GM19240 (cell line): ENCODE results near the gene MAP7D2.

ENCODE experiments used
- DNase-seq: peaks from one replicate; pipeline ENCODE4 v3.0.0; 2011; ENCODE audit warnings: low spot score; ENCODE audit not compliant: insufficient read length

Gene MAP7D2

GRCh38 chrX:20046223-20046622 is 70.5 kb downstream of the MAP7D2 start:
- no peak for DNase-seq

GRCh38 chrX:20042221-20042620 is 74.5 kb downstream of the MAP7D2 start:
- no peak for DNase-seq

- no peak for DNase-seq
Observed at GRCh38 chrX:20038966-20039365, 77.7 kb downstream of the MAP7D2 start.

GRCh38 chrX:20037186-20037585 is 79.5 kb downstream of the MAP7D2 start:
- no peak for DNase-seq

GRCh38 chrX:20032201-20032600 is 84.5 kb downstream of the MAP7D2 start:
- no peak for DNase-seq

GRCh38 chrX:20029728-20030127 is 87.0 kb downstream of the MAP7D2 start:
- DNase-seq: no peak

GRCh38 chrX:20028588-20028987 is 88.1 kb downstream of the MAP7D2 start:
- no peak for DNase-seq

- no peak for DNase-seq
Observed at GRCh38 chrX:20026278-20026677, 90.4 kb downstream of the MAP7D2 start.

- DNase-seq: no peak
Observed at GRCh38 chrX:20019672-20020365, 96.9 kb downstream of the MAP7D2 start.

GRCh38 chrX:20016616-20016945 is 100.1 kb downstream of the MAP7D2 start:
- DNase-seq: no peak

- no peak for DNase-seq
Observed at GRCh38 chrX:20015945-20016615, 100.6 kb downstream of the MAP7D2 start.

- DNase-seq: no peak
Observed at GRCh38 chrX:20015422-20015821, 101.3 kb downstream of the MAP7D2 start.

- no peak for DNase-seq
Observed at GRCh38 chrX:20011608-20012007, 105.1 kb downstream of the MAP7D2 start.

GRCh38 chrX:20007962-20008622 is 108.6 kb downstream of the MAP7D2 start:
- no peak for DNase-seq

GRCh38 chrX:20005883-20006282 is 110.8 kb downstream of the MAP7D2 start:
- no peak for DNase-seq

- no peak for DNase-seq
Observed at GRCh38 chrX:20001588-20001987, 115.1 kb downstream of the MAP7D2 start.

- no peak for DNase-seq
Observed at GRCh38 chrX:19991350-19991718, 125.4 kb downstream of the MAP7D2 start.

GRCh38 chrX:19990556-19991349 is 126.0 kb downstream of the MAP7D2 start, which contains the start of gene BCLAF3:
Gene BCLAF3, minus strand, starts transcription at chrX:19991061. Its CDS starts 20,797 bp downstream, at chrX:19970264.
- peak; percentile 86 for DNase-seq

- no peak for DNase-seq
Observed at GRCh38 chrX:19990151-19990555, 126.6 kb downstream of the MAP7D2 start.

GRCh38 chrX:19987856-19988255 is 128.9 kb downstream of the MAP7D2 start:
- no peak for DNase-seq

- no peak for DNase-seq
Observed at GRCh38 chrX:19986531-19986930, 130.2 kb downstream of the MAP7D2 start.

GRCh38 chrX:19981947-19982346 is 134.8 kb downstream of the MAP7D2 start:
- no peak for DNase-seq
